Naive B cell (primary cell): ENCODE results near the gene EFHB. TPM values are rescaled to one million over a fixed set of nuclear protein-coding genes. Genes with fewer than 3 reads are reported as not detected.
"Not testable (repeated sequence)": the region's sequence is repeated elsewhere in the genome, so short reads cannot be mapped to it uniquely, and the experiment has no call there.

ENCODE experiments used
- ATAC-seq, 2 donors: fragments of 150-1000 bp; cut with Tn5 transposase; 2 replicates each; pipeline ENCODE4 v1.10.0; 2021; ENCODE audit warnings: low read depth in 2 of 2, mild to moderate bottlenecking in 2 of 2, moderate library complexity in 2 of 2
- DNase-seq: peaks from one replicate; pipeline ENCODE4 v3.0.0; 2022
- H3K27ac Mint-ChIP-seq, 6 donors: one replicate each; pipeline ENCODE4 v1.8.0; 2020 to 2022; ENCODE audit warnings: mild to moderate bottlenecking in 6 of 6, mixed read lengths in 6 of 6, moderate library complexity in 5 of 6, inconsistent platforms in 2 of 6
- H3K27me3 Mint-ChIP-seq, 3 donors: one replicate each; pipeline ENCODE4 v1.8.0; 2021 to 2022; ENCODE audit warnings: mixed read lengths in 3 of 3, mild to moderate bottlenecking in 1 of 3
- H3K36me3 Mint-ChIP-seq, 2 donors: one replicate each; pipeline ENCODE4 v1.8.0; 2020 to 2022; ENCODE audit warnings: mixed read lengths in 2 of 2, inconsistent platforms in 1 of 2, mild to moderate bottlenecking in 1 of 2
- H3K4me1 Mint-ChIP-seq, 3 donors: one replicate each; pipeline ENCODE4 v1.8.0; 2020 to 2022; ENCODE audit warnings: mixed read lengths in 3 of 3, inconsistent platforms in 1 of 3, mild to moderate bottlenecking in 1 of 3, moderate library complexity in 1 of 3
- H3K4me3 Mint-ChIP-seq, 8 donors: one replicate each; pipeline ENCODE4 v1.8.0; 2020 to 2022; ENCODE audit warnings: mild to moderate bottlenecking in 8 of 8, mixed read lengths in 8 of 8, moderate library complexity in 8 of 8, inconsistent platforms in 2 of 8
- H3K9me3 Mint-ChIP-seq, 7 donors: one replicate each; pipeline ENCODE4 v1.8.0; 2020 to 2022; ENCODE audit warnings: mixed read lengths in 7 of 7, mild to moderate bottlenecking in 5 of 7, inconsistent platforms in 2 of 7, moderate library complexity in 1 of 7
- polyA plus RNA-seq, 6 donors: library from polyadenylated mRNA; unstranded; fragments of 300-500 nt; fragmentation: Illumina TruSeq; gene quantifications; one replicate each; pipeline ENCODE4 v1.2.3, GENCODE V29; 2021; ENCODE audit warnings: low read depth in 6 of 6

Gene EFHB
- 1 to 10 TPM in 2 of 6 donors, under 1 TPM in 2, not detected in 2; 0.74 to 2.5 (median 1.4) TPM for polyA plus RNA-seq

GRCh38 chr3:19934098-19934566 lies at the start of gene EFHB:
Gene EFHB, minus strand, starts transcription at chr3:19934217. Its CDS starts 199 bp downstream, at chr3:19934018.
- Mint-ChIP-seq H3K4me1 (peaks cover 15 to 25% (median 17%) of the 10 kb centered on the region in 3 donors), H3K27me3 (peaks cover 5 to 12% (median 11%) of the 10 kb centered on the region in 3 donors), H3K36me3 (no peaks in the 10 kb centered on the region), H3K9me3 (peaks cover 0 to 5% (median 0%) of the 10 kb centered on the region in 7 donors), H3K4me3 (no peak within 1 kb of the TSS), H3K27ac (peak within 1 kb of the TSS in 3 of 6 donors; percentile 17 to 53 (median 43))
- DNase-seq (no peak), ATAC-seq (no peak)

- Mint-ChIP-seq H3K36me3 (peaks cover 8 to 30% of the 10 kb centered on the region in 2 donors), H3K4me3 (no peak overlapping the region), H3K9me3 (no peaks in the 10 kb centered on the region), H3K27ac (no peak overlapping the region), H3K4me1 (peaks cover 14 to 35% (median 20%) of the 10 kb centered on the region in 3 donors), H3K27me3 (no peaks in the 10 kb centered on the region)
- no peak for ATAC-seq
- DNase-seq: no peak
These were observed 38.0 kb upstream of the EFHB start for GRCh38 chr3:19972054-19972453.

GRCh38 chr3:19970327-19970726 lies 36.3 kb upstream of the EFHB start:
- peaks cover 27 to 46% (median 31%) of the 10 kb centered on the region in 3 donors for H3K4me1 Mint-ChIP-seq
- H3K36me3 Mint-ChIP-seq: peaks cover 16 to 22% of the 10 kb centered on the region in 2 donors
- no peaks in the 10 kb centered on the region for H3K27me3 Mint-ChIP-seq
- peak overlapping the region in 1 of 6 donors; percentile 44 for H3K27ac Mint-ChIP-seq
- ATAC-seq (no peak), DNase-seq (no peak)
- no peaks in the 10 kb centered on the region for H3K9me3 Mint-ChIP-seq
- H3K4me3 Mint-ChIP-seq: no peak overlapping the region

GRCh38 chr3:19967812-19968211 lies 33.8 kb upstream of the EFHB start:
- peak overlapping the region in 4 of 6 donors; percentile 31 to 67 (median 54) for H3K27ac Mint-ChIP-seq
- no peak overlapping the region for H3K4me3 Mint-ChIP-seq
- H3K36me3 Mint-ChIP-seq: peaks cover 8 to 12% of the 10 kb centered on the region in 2 donors

GRCh38 chr3:19967208-19967607 lies 33.2 kb upstream of the EFHB start:
- Mint-ChIP-seq H3K9me3 (no peaks in the 10 kb centered on the region), H3K4me1 (peaks cover 19 to 59% (median 54%) of the 10 kb centered on the region in 3 donors), H3K36me3 (peaks cover 6 to 8% of the 10 kb centered on the region in 2 donors), H3K4me3 (no peak overlapping the region), H3K27ac (no peak overlapping the region), H3K27me3 (no peaks in the 10 kb centered on the region)
- ATAC-seq: no peak
- DNase-seq: no peak

More at GRCh38 chr3:19967812-19968211, 33.8 kb upstream of the EFHB start:
- H3K9me3 Mint-ChIP-seq: no peaks in the 10 kb centered on the region
- H3K27me3 Mint-ChIP-seq: no peaks in the 10 kb centered on the region
- peaks cover 23 to 59% (median 48%) of the 10 kb centered on the region in 3 donors for H3K4me1 Mint-ChIP-seq
- ATAC-seq: no peak
- no peak for DNase-seq

- H3K4me1 Mint-ChIP-seq: peaks cover 18 to 83% (median 62%) of the 10 kb centered on the region in 3 donors
- no peaks in the 10 kb centered on the region for H3K9me3 Mint-ChIP-seq
- H3K27ac Mint-ChIP-seq: no peak overlapping the region
- no peak overlapping the region for H3K4me3 Mint-ChIP-seq
- ATAC-seq: no peak
- no peak for DNase-seq
- no peaks in the 10 kb centered on the region for H3K27me3 Mint-ChIP-seq
- peaks cover 0 to 8% of the 10 kb centered on the region in 2 donors for H3K36me3 Mint-ChIP-seq
These were observed 27.9 kb upstream of the EFHB start for GRCh38 chr3:19961960-19962359.

- ATAC-seq (no peak), DNase-seq (no peak)
- no peak overlapping the region for H3K4me3 Mint-ChIP-seq
- peaks cover under 1 to 3% of the 10 kb centered on the region in 2 donors for H3K36me3 Mint-ChIP-seq
- H3K27me3 Mint-ChIP-seq: no peaks in the 10 kb centered on the region
- peaks cover 14 to 73% (median 55%) of the 10 kb centered on the region in 3 donors for H3K4me1 Mint-ChIP-seq
- no peak overlapping the region for H3K27ac Mint-ChIP-seq
- no peaks in the 10 kb centered on the region for H3K9me3 Mint-ChIP-seq
These were observed 26.7 kb upstream of the EFHB start for GRCh38 chr3:19960696-19961095.

GRCh38 chr3:19959505-19959904 lies 25.5 kb upstream of the EFHB start:
- H3K36me3 Mint-ChIP-seq: peaks cover 4 to 6% of the 10 kb centered on the region in 2 donors
- H3K4me1 Mint-ChIP-seq: peaks cover 17 to 61% (median 56%) of the 10 kb centered on the region in 3 donors
- no peak overlapping the region for H3K4me3 Mint-ChIP-seq
- no peak overlapping the region for H3K27ac Mint-ChIP-seq
- ATAC-seq (no peak), DNase-seq (no peak)
- no peaks in the 10 kb centered on the region for H3K27me3 Mint-ChIP-seq
- peaks cover 0 to 2% (median 0%) of the 10 kb centered on the region in 7 donors for H3K9me3 Mint-ChIP-seq

- H3K4me3 Mint-ChIP-seq, H3K27me3 Mint-ChIP-seq, H3K9me3 Mint-ChIP-seq, H3K36me3 Mint-ChIP-seq, H3K27ac Mint-ChIP-seq, DNase-seq, ATAC-seq: not testable (repeated sequence)
- peaks cover 17 to 51% (median 42%) of the 10 kb centered on the region in 3 donors for H3K4me1 Mint-ChIP-seq
These were observed 23.3 kb upstream of the EFHB start for GRCh38 chr3:19957354-19957753.

- no peak for DNase-seq
- H3K4me1 Mint-ChIP-seq: peaks cover 17 to 46% (median 30%) of the 10 kb centered on the region in 3 donors
- no peak for ATAC-seq
- H3K4me3 Mint-ChIP-seq: no peak overlapping the region
- H3K36me3 Mint-ChIP-seq: peaks cover 10 to 16% of the 10 kb centered on the region in 2 donors
- H3K9me3 Mint-ChIP-seq: peaks cover 0 to 2% (median 0%) of the 10 kb centered on the region in 7 donors
- H3K27me3 Mint-ChIP-seq: no peaks in the 10 kb centered on the region
- H3K27ac Mint-ChIP-seq: no peak overlapping the region
These were observed 20.7 kb upstream of the EFHB start for GRCh38 chr3:19954676-19955075.

GRCh38 chr3:19950316-19950715 lies 16.3 kb upstream of the EFHB start:
- DNase-seq (no peak), ATAC-seq (no peak)
- Mint-ChIP-seq H3K27ac (peak overlapping the region in 1 of 6 donors; percentile 45), H3K4me1 (peaks cover 31 to 56% (median 43%) of the 10 kb centered on the region in 3 donors), H3K27me3 (no peaks in the 10 kb centered on the region), H3K4me3 (peak overlapping the region in 1 of 8 donors; percentile 90), H3K9me3 (peaks cover 0 to 2% (median 0%) of the 10 kb centered on the region in 7 donors), H3K36me3 (peaks cover 6 to 16% of the 10 kb centered on the region in 2 donors)

GRCh38 chr3:19948226-19948591 lies 14.2 kb upstream of the EFHB start:
- H3K9me3 Mint-ChIP-seq: no peaks in the 10 kb centered on the region
- peaks cover 6 to 8% of the 10 kb centered on the region in 2 donors for H3K36me3 Mint-ChIP-seq
- ATAC-seq (no peak), DNase-seq (no peak)
- peak overlapping the region; percentile 96 to 100 (median 98) for H3K27ac Mint-ChIP-seq
- peak overlapping the region; percentile 89 to 100 (median 98) for H3K4me3 Mint-ChIP-seq
- H3K27me3 Mint-ChIP-seq: no peaks in the 10 kb centered on the region
- peaks cover 32 to 63% (median 40%) of the 10 kb centered on the region in 3 donors for H3K4me1 Mint-ChIP-seq

GRCh38 chr3:19947549-19948225 lies 13.7 kb upstream of the EFHB start:
- Mint-ChIP-seq H3K4me1 (peaks cover 32 to 63% (median 40%) of the 10 kb centered on the region in 3 donors), H3K27me3 (no peaks in the 10 kb centered on the region), H3K27ac (peak overlapping the region; percentile 96 to 100 (median 98)), H3K4me3 (peak overlapping the region; percentile 89 to 100 (median 98)), H3K36me3 (peaks cover 6 to 8% of the 10 kb centered on the region in 2 donors), H3K9me3 (no peaks in the 10 kb centered on the region)
- ATAC-seq (peak; percentile 7 to 13), DNase-seq (peak; percentile 45)
